Activated T-helper 2 cell treated with anti-CD3 and anti-CD28 coated beads, Interferon-gamma antibody, Interleukin-2, Interleukin-4, amounts not matched to agents 10 μg/mL and 5 μg/mL and 100 μg/mL, durations not matched to agents 14 hours and 24 hours and 36 hours (primary cell): ENCODE results near the gene LGALS4. TPM values are rescaled to one million over a fixed set of nuclear protein-coding genes. Genes with fewer than 3 reads are reported as not detected.
A peak's percentile ranks its signal among the peaks of the same experiment; 100 is the strongest.
"Not testable (repeated sequence)": the region's sequence is repeated elsewhere in the genome, so short reads cannot be mapped to it uniquely, and the experiment has no call there.

Experiments used
- DNase-seq: peaks from one replicate; pipeline ENCODE4 v3.0.0; 2021; ENCODE audit warnings: low spot score
- H3K27ac Mint-ChIP-seq: one replicate; pipeline ENCODE4 v1.8.0; 2021; ENCODE audit warnings: mixed read lengths
- H3K27me3 Mint-ChIP-seq: one replicate; pipeline ENCODE4 v1.8.0; 2021; ENCODE audit warnings: low read depth, mixed read lengths
- H3K36me3 Mint-ChIP-seq: one replicate; pipeline ENCODE4 v1.8.0; 2021; ENCODE audit warnings: low read depth, mixed read lengths
- H3K4me1 Mint-ChIP-seq: one replicate; pipeline ENCODE4 v1.8.0; 2021; ENCODE audit warnings: low read depth, mixed read lengths
- H3K4me3 Mint-ChIP-seq: one replicate; pipeline ENCODE4 v1.8.0; 2021; ENCODE audit warnings: low read depth, mild to moderate bottlenecking, moderate library complexity, mixed read lengths
- H3K9me3 Mint-ChIP-seq: one replicate; pipeline ENCODE4 v1.8.0; 2021; ENCODE audit warnings: mixed read lengths
- intact Hi-C: fragments of 100-400 bp; cut with micrococcal nuclease; formaldehyde crosslinking; loops from one replicate; pipeline ENCODE4 v1.15.1; 2023
- total RNA-seq: library from RNA; stranded (reverse); gene quantifications from 2 replicates; pipeline ENCODE4 v1.2.3, GENCODE V29; 2022

LGALS4 gene
- total RNA-seq, 1 donor from 2014 or later = 1.6 TPM

GRCh38 chr19:38782212-38782611 is 30.5 kb downstream of the LGALS4 start:
- intact Hi-C loops, H3K4me3 Mint-ChIP-seq, H3K27ac Mint-ChIP-seq, H3K9me3 Mint-ChIP-seq, H3K36me3 Mint-ChIP-seq, DNase-seq, H3K4me1 Mint-ChIP-seq: not testable (repeated sequence)
- H3K27me3 Mint-ChIP-seq = peaks cover 15% of the 10 kb centered on the region

GRCh38 chr19:38781058-38781457 is 31.7 kb downstream of the LGALS4 start:
- Mint-ChIP-seq H3K4me1 (no peaks in the 10 kb centered on the region), H3K9me3 (no peaks in the 10 kb centered on the region), H3K27me3 (peaks cover 15% of the 10 kb centered on the region), H3K27ac (no peak overlapping the region), H3K36me3 (no peaks in the 10 kb centered on the region), H3K4me3 (no peak overlapping the region)
- intact Hi-C loops = no loop called here
- DNase-seq = no peak

- DNase-seq = no peak
- H3K4me3 Mint-ChIP-seq = no peak overlapping the region
- H3K36me3 Mint-ChIP-seq = no peaks in the 10 kb centered on the region
- H3K27ac Mint-ChIP-seq = no peak overlapping the region
- intact Hi-C loops = no loop called here
- H3K4me1 Mint-ChIP-seq = no peaks in the 10 kb centered on the region
- no peaks in the 10 kb centered on the region for H3K9me3 Mint-ChIP-seq
- H3K27me3 Mint-ChIP-seq = peaks cover 15% of the 10 kb centered on the region
Observed at GRCh38 chr19:38780443-38780842, 32.3 kb downstream of the LGALS4 start.

- no peak overlapping the region for H3K27ac Mint-ChIP-seq
- no peak overlapping the region for H3K4me3 Mint-ChIP-seq
- no peaks in the 10 kb centered on the region for H3K4me1 Mint-ChIP-seq
- peaks cover 15% of the 10 kb centered on the region for H3K27me3 Mint-ChIP-seq
- no peaks in the 10 kb centered on the region for H3K9me3 Mint-ChIP-seq
- H3K36me3 Mint-ChIP-seq = no peaks in the 10 kb centered on the region
- intact Hi-C loops = no loop called here
- no peak for DNase-seq
Observed at GRCh38 chr19:38778733-38779132, 34.0 kb downstream of the LGALS4 start.

GRCh38 chr19:38774181-38774950 is 38.4 kb downstream of the LGALS4 start:
- peaks cover under 1% of the 10 kb centered on the region for H3K4me1 Mint-ChIP-seq
- H3K27me3 Mint-ChIP-seq = peaks cover 5% of the 10 kb centered on the region
- no peaks in the 10 kb centered on the region for H3K36me3 Mint-ChIP-seq
- H3K27ac Mint-ChIP-seq = no peak overlapping the region
- intact Hi-C loops = no loop called here
- no peaks in the 10 kb centered on the region for H3K9me3 Mint-ChIP-seq
- no peak overlapping the region for H3K4me3 Mint-ChIP-seq
- no peak for DNase-seq

- Mint-ChIP-seq H3K4me3 (no peak within 1 kb of the TSS), H3K27me3 (peaks cover 1% of the 10 kb centered on the region), H3K36me3 (no peaks in the 10 kb centered on the region), H3K9me3 (no peaks in the 10 kb centered on the region), H3K4me1 (peaks cover 4% of the 10 kb centered on the region), H3K27ac (no peak within 1 kb of the TSS)
- intact Hi-C loops = no loop called here
- no peak for DNase-seq
Observed at GRCh38 chr19:38773469-38774177, 39.1 kb downstream of the LGALS4 start, which contains the start of gene LGALS7. TSS of gene LGALS7 (minus strand) at chr19:38773517. CDS start at chr19:38773492, 25 bp downstream.

GRCh38 chr19:38771569-38771968 is 41.2 kb downstream of the LGALS4 start:
- H3K4me3 Mint-ChIP-seq, H3K4me1 Mint-ChIP-seq, H3K27ac Mint-ChIP-seq, intact Hi-C loops, H3K9me3 Mint-ChIP-seq, H3K36me3 Mint-ChIP-seq, DNase-seq, H3K27me3 Mint-ChIP-seq: not testable (repeated sequence)

GRCh38 chr19:38770949-38771275 is 41.8 kb downstream of the LGALS4 start:
- H3K36me3 Mint-ChIP-seq, DNase-seq, H3K4me1 Mint-ChIP-seq, H3K9me3 Mint-ChIP-seq, intact Hi-C loops, H3K4me3 Mint-ChIP-seq, H3K27me3 Mint-ChIP-seq, H3K27ac Mint-ChIP-seq: not testable (repeated sequence)

GRCh38 chr19:38770228-38770948 is 42.4 kb downstream of the LGALS4 start:
- intact Hi-C loops, H3K4me3 Mint-ChIP-seq: not testable (repeated sequence)

GRCh38 chr19:38769635-38770211 is 43.0 kb downstream of the LGALS4 start:
- Mint-ChIP-seq H3K4me1 (peaks cover 4% of the 10 kb centered on the region), H3K27ac (peak overlapping the region; percentile 63), H3K9me3 (no peaks in the 10 kb centered on the region), H3K27me3 (peaks cover 2% of the 10 kb centered on the region), H3K36me3 (no peaks in the 10 kb centered on the region), H3K4me3 (peak overlapping the region; percentile 64)
- intact Hi-C loops = no loop called here
- DNase-seq = peak; percentile 86

More at GRCh38 chr19:38770228-38770948, 42.4 kb downstream of the LGALS4 start:
- not testable (repeated sequence) for H3K27ac Mint-ChIP-seq, H3K9me3 Mint-ChIP-seq, DNase-seq, H3K36me3 Mint-ChIP-seq, H3K4me1 Mint-ChIP-seq, H3K27me3 Mint-ChIP-seq

GRCh38 chr19:38766276-38767047 is 46.3 kb downstream of the LGALS4 start:
- intact Hi-C loops = no loop called here
- no peak overlapping the region for H3K27ac Mint-ChIP-seq
- H3K4me3 Mint-ChIP-seq = no peak overlapping the region
- H3K9me3 Mint-ChIP-seq = no peaks in the 10 kb centered on the region
- H3K4me1 Mint-ChIP-seq = peaks cover 4% of the 10 kb centered on the region
- no peak for DNase-seq
- H3K27me3 Mint-ChIP-seq = peaks cover 2% of the 10 kb centered on the region
- H3K36me3 Mint-ChIP-seq = no peaks in the 10 kb centered on the region

GRCh38 chr19:38765214-38765613 is 47.5 kb downstream of the LGALS4 start:
- H3K36me3 Mint-ChIP-seq = no peaks in the 10 kb centered on the region
- H3K27ac Mint-ChIP-seq = no peak overlapping the region
- H3K4me3 Mint-ChIP-seq = no peak overlapping the region
- H3K4me1 Mint-ChIP-seq = peaks cover 4% of the 10 kb centered on the region
- H3K27me3 Mint-ChIP-seq = peaks cover 2% of the 10 kb centered on the region
- DNase-seq = no peak
- intact Hi-C loops = no loop called here
- H3K9me3 Mint-ChIP-seq = no peaks in the 10 kb centered on the region
